KOPT-K1 (cell line): ENCODE results near the gene WASF3.

Source experiments
- H3K27ac ChIP-seq: fragments of 200-600 bp; sonication (generic); 2 replicates; pipeline ENCODE4 v1.5.1; 2016; ENCODE audit warnings: antibody characterized with exemption, mild to moderate bottlenecking, low read depth, low read length; ENCODE audit not compliant: poor library complexity, severe bottlenecking
- H3K36me3 ChIP-seq: fragments of 200-600 bp; sonication (generic); 2 replicates; pipeline ENCODE4 v1.5.1; 2017; ENCODE audit warnings: antibody characterized with exemption, mild to moderate bottlenecking, low read length, moderate library complexity; ENCODE audit not compliant: insufficient read depth
- H3K9me3 ChIP-seq: fragments of 200-600 bp; sonication (generic); 2 replicates; pipeline ENCODE4 v1.5.1; 2017; ENCODE audit warnings: antibody characterized with exemption, low read length, mild to moderate bottlenecking; ENCODE audit not compliant: insufficient read depth, poor library complexity, severe bottlenecking

The WASF3 gene

GRCh38 chr13:26561067-26561466 is 3.6 kb downstream of the WASF3 start:
- peaks cover 6% of the 10 kb centered on the region for H3K9me3 ChIP-seq
- H3K27ac ChIP-seq = no peak overlapping the region

DNA sequence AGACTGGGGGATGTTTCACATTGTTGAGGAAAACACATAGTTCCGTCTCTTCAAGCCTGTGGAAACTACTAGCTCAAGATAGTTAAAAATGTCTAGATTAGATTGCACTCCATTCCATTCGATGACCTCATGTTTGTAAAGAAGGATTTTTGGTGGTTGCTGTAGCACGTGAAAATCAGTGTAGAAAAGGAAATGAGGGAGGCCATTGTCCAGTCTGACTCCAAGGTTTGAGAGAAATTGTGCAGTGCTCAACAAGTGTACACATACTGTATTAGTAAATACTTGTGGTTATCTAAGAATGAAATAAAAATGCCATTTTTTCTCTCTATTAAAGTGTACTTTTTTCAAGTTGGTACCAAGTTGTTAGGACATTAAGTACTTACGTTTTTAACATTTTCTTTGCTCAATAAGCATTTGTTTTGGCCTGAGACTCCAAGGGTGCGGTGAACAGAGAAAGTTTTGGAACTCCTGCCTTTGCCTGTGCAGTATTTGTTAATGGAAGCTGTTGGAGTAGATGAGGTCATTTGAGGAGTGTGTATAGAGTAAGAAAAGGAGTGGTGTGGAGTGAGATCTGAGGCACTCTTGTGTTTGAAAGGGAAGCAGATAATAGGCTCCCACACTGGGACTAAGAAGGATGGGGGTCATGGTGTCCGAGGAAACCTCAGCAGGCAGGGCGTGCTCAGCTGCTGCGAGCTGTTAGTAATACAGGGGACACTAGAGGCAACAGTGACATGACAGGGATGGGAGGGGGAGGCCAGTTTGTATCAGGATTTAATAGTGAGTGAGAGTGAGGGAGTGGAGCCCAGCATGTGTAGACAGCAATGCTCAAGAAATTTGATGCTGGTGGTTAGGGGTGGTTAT is 4.4 kb downstream of the WASF3 start:
- H3K9me3 ChIP-seq = peaks cover 6% of the 10 kb centered on the region
- H3K36me3 ChIP-seq = no peaks in the 10 kb centered on the region
- H3K27ac ChIP-seq = no peak overlapping the region

More at GRCh38 chr13:26561067-26561466, 3.6 kb downstream of the WASF3 start:
- no peaks in the 10 kb centered on the region for H3K36me3 ChIP-seq

DNA sequence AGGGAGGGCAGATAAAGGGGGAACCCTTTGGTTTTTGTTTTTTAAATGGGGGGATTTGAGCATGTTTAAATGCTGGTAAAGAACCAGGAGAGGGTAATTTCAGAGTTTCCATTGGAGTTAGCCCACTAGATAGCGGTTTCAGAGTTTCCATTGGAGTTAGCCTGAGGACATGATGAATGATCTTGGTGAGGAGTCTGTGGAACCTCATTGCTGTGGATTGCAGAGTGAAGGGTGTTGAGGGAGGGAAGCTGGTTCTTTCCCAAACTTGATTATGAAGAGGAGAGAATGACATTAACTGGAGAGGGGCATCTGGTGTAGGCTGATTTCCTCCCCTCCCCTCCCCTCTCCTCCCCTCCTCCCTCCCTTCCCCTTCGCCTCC is 5.0 kb downstream of the WASF3 start:
- H3K27ac ChIP-seq = no peak overlapping the region
- no peaks in the 10 kb centered on the region for H3K36me3 ChIP-seq
- H3K9me3 ChIP-seq = peaks cover under 1% of the 10 kb centered on the region

DNA sequence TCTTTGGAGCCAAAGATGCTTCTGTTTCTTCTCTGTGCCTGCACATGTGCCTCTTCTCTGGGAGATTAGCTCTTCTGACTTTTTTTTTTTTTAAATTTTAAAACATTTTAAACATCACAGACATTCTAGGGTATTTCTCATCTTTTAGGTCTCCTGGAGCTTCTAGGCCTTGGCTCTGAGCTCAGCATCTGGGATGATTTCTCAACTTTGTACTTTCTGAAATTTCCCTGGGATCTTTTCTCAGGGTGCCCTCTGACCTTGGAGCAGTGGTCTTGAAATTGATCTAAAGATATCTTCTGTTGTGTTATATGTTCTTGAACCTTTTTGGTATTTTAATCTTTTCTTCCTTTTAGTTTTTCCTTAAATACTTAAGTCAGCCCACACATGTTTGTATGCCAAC is 6.2 kb downstream of the WASF3 start:
- H3K27ac ChIP-seq = no peak overlapping the region
- no peaks in the 10 kb centered on the region for H3K36me3 ChIP-seq
- H3K9me3 ChIP-seq = no peaks in the 10 kb centered on the region

DNA sequence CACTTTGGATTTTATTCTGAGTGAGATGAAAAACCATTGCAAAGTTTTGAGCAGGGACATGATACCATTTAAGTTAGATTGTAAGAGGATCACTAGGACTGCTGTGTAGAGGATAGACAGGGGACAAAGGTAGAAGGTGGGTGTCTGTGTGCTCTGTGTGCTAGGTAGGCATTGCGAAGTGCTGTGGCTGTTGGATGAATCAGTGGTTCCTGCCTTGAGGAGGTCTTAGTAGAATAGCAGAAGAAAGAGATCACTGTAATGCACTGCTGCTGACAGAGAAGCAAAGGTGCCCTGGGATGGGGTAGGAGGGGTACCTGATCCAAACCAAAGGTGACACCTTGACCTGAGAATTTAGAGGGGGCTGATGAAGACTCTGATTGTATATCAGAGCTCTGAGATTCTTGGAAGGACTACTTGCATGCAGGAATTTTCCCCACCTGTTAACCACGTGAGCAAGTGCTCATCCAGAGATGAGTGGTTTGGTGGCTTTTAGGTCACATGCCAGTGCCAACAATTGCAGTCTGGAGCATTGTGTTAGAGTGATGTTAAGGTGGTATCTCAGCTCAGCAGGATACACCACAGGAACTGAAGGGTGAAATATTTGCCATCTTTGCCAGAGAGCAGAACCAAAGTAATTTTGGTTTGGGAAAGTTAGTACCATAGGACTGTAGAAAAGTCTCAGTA is 10.8 kb downstream of the WASF3 start:
- Histone ChIP-seq H3K36me3 (no peaks in the 10 kb centered on the region), H3K27ac (no peak overlapping the region), H3K9me3 (no peaks in the 10 kb centered on the region)

DNA sequence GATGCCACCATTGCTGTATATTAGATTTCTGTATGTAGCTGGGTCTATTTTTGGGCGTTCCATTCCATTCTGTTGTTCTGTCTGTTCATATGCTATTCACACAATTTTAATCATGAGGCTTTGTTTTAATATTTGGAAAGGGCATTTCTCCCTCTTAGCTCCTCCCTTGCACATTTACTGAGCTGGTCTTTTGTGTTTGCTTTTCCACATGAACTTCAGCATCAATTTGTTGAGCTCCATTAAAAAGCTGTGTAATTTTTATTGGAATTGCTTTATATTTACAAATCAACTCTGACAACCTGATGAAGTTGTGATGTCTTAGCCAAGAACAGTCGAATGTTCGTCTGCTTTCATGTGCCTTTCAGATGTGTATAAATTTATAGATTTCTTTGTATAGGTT is 14.0 kb downstream of the WASF3 start:
- no peak overlapping the region for H3K27ac ChIP-seq
- H3K36me3 ChIP-seq = no peaks in the 10 kb centered on the region
- H3K9me3 ChIP-seq = no peaks in the 10 kb centered on the region

DNA sequence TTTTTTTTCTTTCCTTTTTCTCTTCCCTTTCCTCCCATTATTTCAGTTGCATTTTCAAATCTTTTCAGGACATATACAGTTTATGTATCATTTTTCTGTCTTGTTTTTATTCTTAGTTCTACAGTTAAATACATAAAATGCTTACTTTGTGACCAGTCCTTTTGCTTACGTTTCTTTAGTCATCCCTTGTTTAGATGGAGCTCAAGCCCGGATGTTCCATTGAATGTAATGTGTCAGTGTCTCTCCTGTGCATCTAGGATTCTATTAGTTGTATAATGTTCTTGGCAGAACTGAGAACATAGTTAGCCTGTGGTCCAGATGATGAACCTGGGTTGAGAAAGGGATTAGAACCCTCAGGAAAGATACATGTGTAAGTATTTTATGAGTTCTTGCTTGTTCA is 17.8 kb downstream of the WASF3 start:
- H3K27ac ChIP-seq = no peak overlapping the region
- peaks cover 4% of the 10 kb centered on the region for H3K9me3 ChIP-seq
- no peaks in the 10 kb centered on the region for H3K36me3 ChIP-seq

GRCh38 chr13:26579580-26579979 is 22.1 kb downstream of the WASF3 start:
- no peaks in the 10 kb centered on the region for H3K36me3 ChIP-seq
- no peak overlapping the region for H3K27ac ChIP-seq
- peaks cover 4% of the 10 kb centered on the region for H3K9me3 ChIP-seq

DNA sequence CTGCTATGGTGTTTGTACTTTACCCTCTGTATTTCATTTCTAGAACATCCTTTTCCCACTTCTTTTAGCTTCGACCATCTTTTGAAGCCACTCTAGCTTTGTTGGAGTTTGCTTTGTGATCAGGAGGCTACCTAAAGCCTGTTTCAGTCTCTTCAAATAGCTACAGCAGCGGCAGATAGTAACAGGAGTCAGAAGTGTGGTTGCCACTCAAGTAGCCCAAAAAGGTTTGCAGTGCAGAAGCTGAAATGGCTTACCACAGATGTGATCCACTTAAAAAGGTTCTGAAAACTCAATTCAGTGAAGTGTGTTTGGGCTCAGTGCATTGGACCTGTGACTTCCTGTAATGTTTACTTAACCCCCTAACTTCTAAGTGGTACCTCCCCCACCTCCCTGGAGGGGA is 26.2 kb downstream of the WASF3 start:
- H3K27ac ChIP-seq = no peak overlapping the region

DNA sequence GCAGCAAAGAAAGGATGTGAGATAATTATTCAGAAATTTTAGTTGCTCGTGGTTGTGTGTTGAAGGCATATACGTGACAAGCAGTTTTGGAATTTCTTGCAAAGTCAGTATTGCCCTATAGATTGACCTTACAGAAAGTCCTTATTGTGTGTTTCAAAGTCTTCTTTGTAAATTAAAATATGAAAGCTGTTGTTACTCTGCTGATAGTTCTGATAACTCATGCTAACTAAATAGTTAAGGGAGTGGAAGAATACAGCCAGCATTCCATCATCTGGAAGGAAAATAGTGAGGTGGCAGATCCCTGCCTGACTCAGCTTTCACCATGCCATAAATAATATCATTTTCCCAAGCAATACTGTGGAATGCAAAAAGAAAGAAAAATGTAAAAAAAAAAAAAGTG is 27.2 kb downstream of the WASF3 start:
- peaks cover under 1% of the 10 kb centered on the region for H3K9me3 ChIP-seq
- no peak overlapping the region for H3K27ac ChIP-seq

More for the DNA sequence above, 26.2 kb downstream of the WASF3 start:
- H3K9me3 ChIP-seq = peaks cover 4% of the 10 kb centered on the region
- no peaks in the 10 kb centered on the region for H3K36me3 ChIP-seq

DNA sequence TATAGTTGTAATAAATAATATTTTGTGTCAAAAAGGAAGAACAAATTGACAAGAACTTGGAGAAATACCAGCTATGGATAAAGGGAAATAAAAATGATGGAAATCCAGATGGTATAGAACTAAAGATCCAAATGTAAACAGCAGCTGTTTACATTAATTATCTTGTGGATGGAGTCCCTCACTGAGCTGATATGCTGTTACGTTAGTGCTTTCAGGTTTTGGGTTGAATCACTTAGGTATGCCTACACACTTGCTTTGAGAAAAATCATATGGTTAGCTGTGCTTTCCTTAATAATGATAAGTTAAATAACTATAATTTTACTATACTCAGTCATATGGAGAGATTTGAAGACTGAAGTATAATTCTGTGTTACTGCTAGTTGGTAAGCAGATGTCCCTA is 27.7 kb downstream of the WASF3 start:
- no peaks in the 10 kb centered on the region for H3K36me3 ChIP-seq
- H3K9me3 ChIP-seq = no peaks in the 10 kb centered on the region
- no peak overlapping the region for H3K27ac ChIP-seq

More for the DNA sequence above, 27.2 kb downstream of the WASF3 start:
- H3K36me3 ChIP-seq = no peaks in the 10 kb centered on the region

GRCh38 chr13:26587251-26587650 is 29.8 kb downstream of the WASF3 start:
- no peak overlapping the region for H3K27ac ChIP-seq
- H3K36me3 ChIP-seq = no peaks in the 10 kb centered on the region
- no peaks in the 10 kb centered on the region for H3K9me3 ChIP-seq

DNA sequence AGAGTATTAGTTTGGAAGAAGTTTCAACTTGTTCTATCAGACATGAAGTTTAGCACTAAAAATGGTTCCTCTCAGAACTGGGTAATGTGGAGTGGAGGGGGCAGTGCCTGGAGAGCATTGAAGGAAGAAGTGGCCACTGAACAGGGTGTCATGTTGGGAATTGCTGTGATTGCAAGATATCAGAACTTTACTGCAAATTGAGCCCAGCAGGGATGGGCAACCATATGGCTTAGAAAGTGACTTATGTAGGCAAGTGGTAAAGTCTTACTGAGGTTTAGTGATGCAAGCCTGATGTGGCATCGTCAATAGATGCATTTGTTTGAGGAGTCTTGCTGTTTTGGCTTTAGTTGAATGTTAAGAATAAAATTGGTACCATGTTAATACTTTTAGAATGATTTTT is 31.7 kb downstream of the WASF3 start:
- Histone ChIP-seq H3K9me3 (no peaks in the 10 kb centered on the region), H3K27ac (no peak overlapping the region), H3K36me3 (no peaks in the 10 kb centered on the region)

DNA sequence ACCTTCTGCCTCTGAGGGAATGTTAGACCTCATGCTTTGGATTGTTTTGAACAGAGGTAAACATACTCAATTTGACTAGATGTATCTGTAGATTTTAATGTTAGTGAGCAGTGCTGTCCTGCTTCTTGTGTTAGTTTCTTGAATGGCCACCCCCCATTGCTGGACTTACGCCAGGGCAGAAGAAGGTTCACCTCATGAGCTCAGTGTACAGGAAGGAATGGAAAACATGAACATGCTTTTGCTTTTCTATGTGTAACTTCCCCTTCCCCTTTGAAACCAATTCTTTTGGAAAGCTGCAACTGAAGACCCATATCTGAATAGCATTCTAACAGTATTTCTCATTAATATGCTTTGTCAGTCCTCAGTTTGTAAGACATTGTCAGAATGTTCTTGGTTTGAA is 32.3 kb downstream of the WASF3 start:
- no peak overlapping the region for H3K27ac ChIP-seq
- H3K36me3 ChIP-seq = no peaks in the 10 kb centered on the region

DNA sequence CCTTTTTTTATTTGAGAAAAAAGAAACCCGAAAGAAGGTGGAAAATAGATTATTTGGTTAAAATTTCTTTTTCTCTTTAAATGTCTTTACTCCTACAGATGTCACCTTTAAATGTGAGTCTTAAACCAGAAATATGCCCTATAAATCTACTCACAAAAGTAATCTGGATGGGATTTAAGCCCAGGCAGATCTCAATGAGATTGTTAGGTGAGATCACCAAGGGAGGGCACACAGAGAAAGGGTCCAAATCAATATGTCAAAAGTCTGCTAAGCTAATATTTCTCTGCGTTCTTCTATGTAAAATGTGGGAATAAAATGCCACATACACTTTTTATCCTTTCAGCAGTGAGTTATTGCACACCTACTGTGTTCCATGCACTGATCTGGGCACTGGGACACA is 32.9 kb downstream of the WASF3 start:
- Histone ChIP-seq H3K36me3 (no peaks in the 10 kb centered on the region), H3K9me3 (no peaks in the 10 kb centered on the region), H3K27ac (no peak overlapping the region)

More for the DNA sequence above, 32.3 kb downstream of the WASF3 start:
- no peaks in the 10 kb centered on the region for H3K9me3 ChIP-seq

DNA sequence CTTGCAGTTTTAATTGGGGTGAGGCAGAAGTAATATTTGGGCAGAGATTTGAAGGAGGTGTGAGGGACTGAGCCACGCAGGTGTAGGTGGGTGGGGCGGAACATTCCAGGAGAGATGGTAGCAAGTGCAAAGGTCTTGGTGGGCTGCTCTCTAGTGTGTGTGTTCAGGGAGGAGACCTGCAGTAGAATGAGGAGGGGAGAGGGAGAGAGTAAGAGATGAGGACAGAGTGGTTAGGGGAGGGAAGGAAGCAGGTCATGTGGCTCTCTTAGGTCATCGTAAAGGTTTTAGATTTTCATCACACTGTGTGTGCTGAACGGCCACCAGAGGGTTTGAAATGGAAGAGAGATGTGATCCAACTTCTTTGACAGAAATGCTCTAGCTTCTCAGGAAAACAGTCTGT is 33.5 kb downstream of the WASF3 start:
- no peak overlapping the region for H3K27ac ChIP-seq
- H3K36me3 ChIP-seq = no peaks in the 10 kb centered on the region
- no peaks in the 10 kb centered on the region for H3K9me3 ChIP-seq
